GM12878 (cell line): ENCODE results near the gene ASPG. TPM values are rescaled to one million over a fixed set of nuclear protein-coding genes. Genes with fewer than 3 reads are reported as not detected.

Experiments
- ATAC-seq: fragments of 200-7000 bp; cut with Tn5 transposase; 3 replicates; pipeline ENCODE4 v1.9.1; 2020; ENCODE audit warnings: mild to moderate bottlenecking, moderate library complexity
- BruUV-seq: library from RNA; stranded (reverse); fragments of 400-500 nt; replicated peaks from 2 replicates; lab custom pipeline; 2021; lab: Mats Ljungman, UMichigan
- CTCF ChIA-PET: fragments of 300-600 bp; sonication (Branson Sonifier 250); formaldehyde crosslinking; extraction: SDS; loops from one replicate; lab custom pipeline; 2021; ENCODE audit warnings: inconsistent platforms; lab: Yijun Ruan, JAX
- POLR2A ChIA-PET: fragments of 350-600 bp; formaldehyde crosslinking; extraction: SDS; loops from one replicate; lab custom pipeline; 2021; ENCODE audit warnings: inconsistent platforms; lab: Charles Lee
- RAD21 ChIA-PET: fragments of 300-600 bp; sonication (Branson Sonifier 250); formaldehyde crosslinking; loops from one replicate; lab custom pipeline; 2023; ENCODE audit warnings: antibody characterized with exemption; ENCODE audit not compliant: unreplicated experiment; lab: Charles Lee
- SMC1A ChIA-PET: fragments of 300-600 bp; sonication (Branson Sonifier 250); formaldehyde crosslinking; loops from one replicate; lab custom pipeline; 2023; ENCODE audit not compliant: unreplicated experiment, uncharacterized antibody; lab: Charles Lee
- DNase-seq: peaks from one replicate; pipeline ENCODE4 v3.0.0-alpha.2; 2011; ENCODE audit warnings: low read depth, low spot score
- FAIRE-seq: peaks from 3 replicates; lab custom pipeline; 2011; peaks lifted over from hg19 to GRCh38; lab: Jason Lieb, UNC
- H2AFZ ChIP-seq: 2 replicates; pipeline ENCODE4 v1.6.0; 2011; ENCODE audit warnings: low read depth, low read length, control low read depth; ENCODE audit not compliant: control insufficient read depth
- H3K27ac ChIP-seq: 2 replicates; pipeline ENCODE4 v1.5.1; 2011; ENCODE audit warnings: control low read depth; ENCODE audit not compliant: control insufficient read depth, insufficient read depth
- H3K27me3 ChIP-seq, 2 experiments: replicated peaks in 1 of 2; 2 replicates each; pipeline versions ENCODE4 v1.6.0 to v1.6.1; 2011; ENCODE audit warnings: low read length in 1 of 2; ENCODE audit not compliant: control insufficient read depth in 2 of 2, insufficient read depth in 2 of 2
- H3K36me3 ChIP-seq, 2 experiments: 2 replicates each; pipeline ENCODE4 v1.5.1; 2011; ENCODE audit warnings: low read length in 1 of 2; ENCODE audit not compliant: control insufficient read depth in 2 of 2, insufficient read depth in 2 of 2
- H3K4me1 ChIP-seq: 2 replicates; pipeline ENCODE4 v1.6.1; 2011; ENCODE audit warnings: mild to moderate bottlenecking, low read length, moderate library complexity, mixed read lengths; ENCODE audit not compliant: control insufficient read depth, insufficient read depth
- H3K4me2 ChIP-seq: 2 replicates; pipeline ENCODE4 v1.6.0; 2011; ENCODE audit warnings: control low read depth; ENCODE audit not compliant: control insufficient read depth, insufficient read depth
- H3K4me3 ChIP-seq: fragments of 200-600 bp; sonication (generic); 2 replicates; pipeline ENCODE4 v1.5.1; 2016
- H3K79me2 ChIP-seq: 2 replicates; pipeline ENCODE4 v1.6.0; 2011; ENCODE audit warnings: low read length; ENCODE audit not compliant: control insufficient read depth, insufficient read depth
- H3K9ac ChIP-seq: 2 replicates; pipeline ENCODE4 v1.8.0; 2011; ENCODE audit warnings: low read length, control low read depth, mixed read lengths; ENCODE audit not compliant: control insufficient read depth, insufficient read depth
- H3K9me3 ChIP-seq: replicated peaks from 3 replicates; pipeline ENCODE4 v1.5.1; 2011; ENCODE audit warnings: mild to moderate bottlenecking, low read length; ENCODE audit not compliant: control insufficient read depth, insufficient read depth
- H4K20me1 ChIP-seq: 2 replicates; pipeline ENCODE4 v1.6.0; 2011; ENCODE audit not compliant: control insufficient read depth, insufficient read depth
- BCL11A ChIP-seq: IDR thresholded peaks from 2 replicates; pipeline ENCODE4 v1.6.1; 2011; ENCODE audit warnings: low read depth, low read length
- CEBPB ChIP-seq, 2 experiments: fragments of 150-350 bp in 1 of 2; IDR thresholded peaks; 2 replicates each; pipeline ENCODE4 v1.6.1; 2012 to 2014; ENCODE audit warnings: low read depth in 2 of 2, low read length in 2 of 2, borderline replicate concordance in 1 of 2, inconsistent platforms in 1 of 2
- CUX1 ChIP-seq: IDR thresholded peaks from 2 replicates; pipeline ENCODE4 v1.6.1; 2012; ENCODE audit warnings: improper control_type of control experiment, low read depth, low read length; ENCODE audit not compliant: insufficient replicate concordance
- ELK1 ChIP-seq: IDR thresholded peaks from 2 replicates; pipeline ENCODE4 v1.6.1; 2012; ENCODE audit warnings: low read depth, low read length, improper control_type of control experiment
- JUND ChIP-seq: IDR thresholded peaks from 2 replicates; pipeline ENCODE4 v1.6.1; 2012; ENCODE audit warnings: low read depth, mild to moderate bottlenecking, low read length, improper control_type of control experiment, moderate library complexity
- RAD21 ChIP-seq: IDR thresholded peaks from 2 replicates; pipeline ENCODE4 v1.6.1; 2011; ENCODE audit warnings: mild to moderate bottlenecking, low read depth, low read length, moderate library complexity; ENCODE audit not compliant: insufficient read depth
- RAD51 ChIP-seq: fragments of 450-650 bp; IDR thresholded peaks from 2 replicates; pipeline ENCODE4 v1.6.1; 2016; ENCODE audit warnings: moderate library complexity, mild to moderate bottlenecking, inconsistent platforms
- SREBF2 ChIP-seq: IDR thresholded peaks from 2 replicates; pipeline ENCODE4 v1.6.1; 2012; ENCODE audit warnings: mild to moderate bottlenecking, low read length
- STAT1 ChIP-seq: fragments of 450-650 bp; conservative IDR thresholded peaks from 2 replicates; pipeline ENCODE4 v1.6.1; 2014; ENCODE audit warnings: antibody characterized with exemption, mild to moderate bottlenecking
- ZNF384 ChIP-seq: IDR thresholded peaks from 2 replicates; pipeline ENCODE4 v1.6.1; 2012; ENCODE audit warnings: low read depth, mild to moderate bottlenecking, low read length, improper control_type of control experiment, borderline replicate concordance
- WGBS: methylation state at CpG from one replicate; pipeline ENCODE4 v1.1.6; 2016; ENCODE audit warnings: low lambda C conversion rate; ENCODE audit not compliant: insufficient replicate concordance, insufficient coverage; ENCODE audit errors: missing lambda C conversion rate; 5-methylcytosine and 5-hydroxymethylcytosine counted together
- in situ Hi-C: fragments of 300-500 bp; cut with MboI; formaldehyde crosslinking; loops from 9 replicates; pipeline ENCODE4 v1.14.3; 2018; ENCODE audit warnings: mixed read lengths
- intact Hi-C: fragments of 100-400 bp; cut with micrococcal nuclease; formaldehyde crosslinking; loops from one replicate; pipeline ENCODE4 v1.14.2; 2022; ENCODE audit not compliant: unreplicated experiment
- polyA plus RNA-seq, 11 experiments: library from polyadenylated mRNA; depleted of rRNA in 4 of 11; unstranded in 6 of 11; stranded (reverse) in 5 of 11; fragments of >200 nt; fragmentation: Nextera tagmentation in 4 of 11; fragmentation: Illumina TruSeq in 1 of 11; extraction: Ambion mirVana in 4 of 11; extraction: Trizol in 1 of 11; gene quantifications; 1 replicate in 1 of 11; 2 replicates in 10 of 11; pipeline versions ENCODE4 v1.2.1 to v1.2.3, GENCODE V29; 2011 to 2016; ENCODE audit warnings: inconsistent platforms in 2 of 11, missing spikeins in 2 of 11, low read depth in 1 of 11
- total RNA-seq, 4 experiments: library from RNA; depleted of rRNA in 3 of 4; stranded (reverse); fragments of >200 nt in 3 of 4; fragmentation: Illumina TruSeq in 1 of 4; extraction: Trizol in 1 of 4; gene quantifications; 2 replicates each; pipeline versions ENCODE4 v1.2.1 to v1.2.3, GENCODE V29; 2013 to 2021

The ASPG gene
- total and polyA plus RNA-seq, 10 of the 15 experiments (the other 5 are each of a cell fraction or from before 2014, with no cell fraction given) = not detected

GRCh38 chr14:104096318-104096717 is 10.8 kb downstream of the ASPG start:
- in situ Hi-C loops = no loop called here
- RAD21 ChIA-PET = no interaction called here
- CTCF ChIA-PET = interaction anchor here (0.9 kb wide), 1 partner anchor 19 kb away, joined by 4 read pairs; no protein-coding TSS in a partner anchor
- BruUV-seq = no TSS peak
- ATAC-seq (no peak), DNase-seq (no peak), FAIRE-seq (no peak)
- Histone ChIP-seq H3K4me3 (no peak overlapping the region), H2AFZ (no peak overlapping the region), H3K36me3 (no peaks in the 10 kb centered on the region), H3K4me1 (no peaks in the 10 kb centered on the region), H4K20me1 (no peaks in the 10 kb centered on the region), H3K27me3 (0 out of 4 replicates have a peak, but pooled peaks cover 0 to 1% of the 10 kb centered on the region in 2 experiments), H3K9ac (no peak overlapping the region), H3K9me3 (no peaks in the 10 kb centered on the region), H3K4me2 (no peak overlapping the region), H3K27ac (no peak overlapping the region), H3K79me2 (no peaks in the 10 kb centered on the region)
- no peak for TF ChIP-seq CUX1
- no peak for TF ChIP-seq JUND
- no peak for TF ChIP-seq RAD21
- TF ChIP-seq CEBPB (IDR thresholded peaks at IDR 0.05; ENCODE audit: borderline replicate concordance in 1 of 2, low read depth in 2 of 2, low read length in 2 of 2) = no peak
- no peak for TF ChIP-seq ELK1
- no peak for TF ChIP-seq RAD51
- no peak for TF ChIP-seq ZNF384
- no peak for TF ChIP-seq BCL11A
- TF ChIP-seq SREBF2 = no peak
- no peak for TF ChIP-seq STAT1
- POLR2A ChIA-PET = no interaction called here
- intact Hi-C loops = no loop called here
- 28% methylated on average over 14 of the region's 14 CpGs for WGBS
- SMC1A ChIA-PET = no interaction called here
